Mononuclear cell (primary cell): Measurements from ENCODE around the gene ACVRL1. TPM values are rescaled to one million over a fixed set of nuclear protein-coding genes. Genes with fewer than 3 reads are reported as not detected.

ENCODE experiments used
- H3K27me3 ChIP-seq: 2 replicates; pipeline ENCODE4 v1.6.0; 2011; ENCODE audit warnings: low read length, control low read depth; ENCODE audit not compliant: insufficient read depth
- H3K4me1 ChIP-seq: 2 replicates; pipeline ENCODE4 v1.5.1; 2011; ENCODE audit warnings: mild to moderate bottlenecking, low read length, control low read depth; ENCODE audit not compliant: insufficient read depth
- H3K4me3 ChIP-seq: 2 replicates; pipeline ENCODE4 v1.5.1; 2011; ENCODE audit warnings: mild to moderate bottlenecking, low read length, moderate library complexity
- H3K9me3 ChIP-seq: 2 replicates; pipeline ENCODE4 v1.5.1; 2011; ENCODE audit warnings: low read depth, mild to moderate bottlenecking, control low read depth, low read length
- total RNA-seq: library from RNA; depleted of rRNA; stranded (reverse); fragments of >200 nt; gene quantifications from one replicate; pipeline ENCODE4 v1.2.3, GENCODE V29; 2012

ACVRL1 gene
- total RNA-seq, 1 donor = 0.31 TPM

DNA sequence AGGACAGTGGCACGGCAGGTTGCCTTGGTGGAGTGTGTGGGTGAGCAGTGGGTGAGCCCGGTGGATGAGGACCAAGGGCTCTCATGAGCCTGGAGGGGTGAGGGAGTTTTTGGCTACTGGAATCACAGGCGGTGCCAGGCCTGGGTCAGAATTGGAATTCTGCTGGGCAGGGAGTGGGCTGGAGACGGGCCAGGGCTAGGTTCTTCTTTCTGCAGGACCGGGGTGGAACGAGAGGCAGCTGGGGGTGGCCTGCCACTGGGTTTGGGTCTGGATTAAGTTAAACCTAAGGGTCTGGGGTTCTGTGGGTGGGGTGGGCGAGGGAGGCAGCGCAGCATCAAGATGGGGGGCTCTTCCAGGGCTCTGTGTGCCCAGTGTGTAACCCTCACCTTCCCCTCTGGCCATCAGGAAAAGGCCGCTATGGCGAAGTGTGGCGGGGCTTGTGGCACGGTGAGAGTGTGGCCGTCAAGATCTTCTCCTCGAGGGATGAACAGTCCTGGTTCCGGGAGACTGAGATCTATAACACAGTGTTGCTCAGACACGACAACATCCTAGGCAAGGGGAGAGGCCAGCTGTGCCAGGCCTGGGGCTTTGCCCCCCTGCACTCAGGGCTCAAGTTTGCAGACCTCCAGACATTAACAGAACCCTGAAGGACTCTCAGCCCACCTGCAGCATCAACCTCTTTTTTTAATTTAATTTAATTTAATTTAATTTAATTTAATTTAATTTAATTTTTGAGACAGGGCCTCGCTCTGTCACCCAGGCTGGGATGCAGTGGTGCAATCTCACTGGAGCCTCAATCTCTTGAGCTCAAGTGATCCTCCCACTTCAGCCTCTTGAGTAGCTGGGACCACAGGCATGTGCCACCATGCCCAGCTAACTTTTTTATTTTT, 7.0 kb downstream of the ACVRL1 start:
- no peaks in the 10 kb centered on the region for H3K9me3 ChIP-seq
- H3K4me1 ChIP-seq = peaks cover 26% of the 10 kb centered on the region
- no peak overlapping the region for H3K4me3 ChIP-seq
- H3K27me3 ChIP-seq = no peaks in the 10 kb centered on the region

DNA sequence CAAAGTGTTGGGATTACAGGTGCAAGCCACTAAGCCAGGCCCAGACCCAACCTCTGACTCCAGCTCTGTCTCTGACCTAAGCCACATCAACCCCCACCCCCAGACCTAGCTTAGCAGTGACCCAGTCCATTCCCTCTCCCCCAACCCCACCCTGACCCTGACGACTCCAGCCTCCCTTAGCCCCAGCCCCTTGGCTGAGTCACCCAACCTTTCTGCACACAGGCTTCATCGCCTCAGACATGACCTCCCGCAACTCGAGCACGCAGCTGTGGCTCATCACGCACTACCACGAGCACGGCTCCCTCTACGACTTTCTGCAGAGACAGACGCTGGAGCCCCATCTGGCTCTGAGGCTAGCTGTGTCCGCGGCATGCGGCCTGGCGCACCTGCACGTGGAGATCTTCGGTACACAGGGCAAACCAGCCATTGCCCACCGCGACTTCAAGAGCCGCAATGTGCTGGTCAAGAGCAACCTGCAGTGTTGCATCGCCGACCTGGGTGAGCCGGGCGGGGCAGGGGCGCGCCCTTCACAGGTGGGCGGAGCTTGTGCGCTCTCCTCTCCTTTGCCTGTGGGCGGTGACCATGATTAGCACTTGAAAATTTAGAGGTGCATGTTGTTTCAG, 7.8 kb downstream of the ACVRL1 start:
- Histone ChIP-seq H3K27me3 (no peaks in the 10 kb centered on the region), H3K4me3 (no peak overlapping the region), H3K4me1 (peaks cover 26% of the 10 kb centered on the region), H3K9me3 (no peaks in the 10 kb centered on the region)

DNA sequence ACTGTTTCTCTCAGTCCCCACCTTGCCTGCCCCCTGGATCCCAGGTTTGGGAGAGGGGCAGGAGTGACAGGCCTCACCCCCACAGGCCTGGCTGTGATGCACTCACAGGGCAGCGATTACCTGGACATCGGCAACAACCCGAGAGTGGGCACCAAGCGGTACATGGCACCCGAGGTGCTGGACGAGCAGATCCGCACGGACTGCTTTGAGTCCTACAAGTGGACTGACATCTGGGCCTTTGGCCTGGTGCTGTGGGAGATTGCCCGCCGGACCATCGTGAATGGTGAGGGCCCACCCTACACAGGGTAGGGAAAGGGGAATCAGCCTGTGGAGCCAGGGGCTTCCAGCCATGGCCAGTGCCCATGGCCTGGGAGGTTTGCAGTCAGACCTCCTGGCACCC, 8.6 kb downstream of the ACVRL1 start:
- Histone ChIP-seq H3K4me3 (no peak overlapping the region), H3K4me1 (peaks cover 21% of the 10 kb centered on the region), H3K9me3 (no peaks in the 10 kb centered on the region), H3K27me3 (no peaks in the 10 kb centered on the region)

DNA sequence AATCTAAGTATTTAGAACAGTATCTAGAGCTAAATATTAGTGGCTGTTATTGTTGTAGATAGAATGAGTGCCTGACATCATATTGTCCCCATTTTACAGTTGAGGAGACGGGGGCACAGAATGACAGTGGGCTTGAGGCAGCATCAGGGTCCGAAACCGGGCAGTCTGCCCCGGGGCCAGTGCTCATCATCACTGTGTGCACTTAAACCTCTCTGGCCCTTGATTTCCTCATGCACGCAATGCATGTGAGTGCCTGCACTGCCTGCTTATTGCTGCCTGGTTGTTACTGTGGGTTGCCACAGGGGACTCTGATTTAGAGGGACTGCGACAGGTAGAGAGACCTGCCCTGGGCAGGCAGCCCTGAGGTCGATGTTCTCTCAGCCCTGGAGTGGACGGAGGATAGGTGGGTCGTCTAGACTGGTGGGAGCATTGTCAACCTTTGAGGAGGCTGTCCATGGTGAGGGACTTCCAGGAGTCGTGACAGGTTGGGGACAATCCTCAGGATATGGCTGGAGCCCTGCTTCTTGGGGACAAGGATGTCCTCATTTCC, 9.8 kb downstream of the ACVRL1 start:
- Histone ChIP-seq H3K4me3 (no peak overlapping the region), H3K27me3 (no peaks in the 10 kb centered on the region), H3K9me3 (no peaks in the 10 kb centered on the region), H3K4me1 (peaks cover 11% of the 10 kb centered on the region)

DNA sequence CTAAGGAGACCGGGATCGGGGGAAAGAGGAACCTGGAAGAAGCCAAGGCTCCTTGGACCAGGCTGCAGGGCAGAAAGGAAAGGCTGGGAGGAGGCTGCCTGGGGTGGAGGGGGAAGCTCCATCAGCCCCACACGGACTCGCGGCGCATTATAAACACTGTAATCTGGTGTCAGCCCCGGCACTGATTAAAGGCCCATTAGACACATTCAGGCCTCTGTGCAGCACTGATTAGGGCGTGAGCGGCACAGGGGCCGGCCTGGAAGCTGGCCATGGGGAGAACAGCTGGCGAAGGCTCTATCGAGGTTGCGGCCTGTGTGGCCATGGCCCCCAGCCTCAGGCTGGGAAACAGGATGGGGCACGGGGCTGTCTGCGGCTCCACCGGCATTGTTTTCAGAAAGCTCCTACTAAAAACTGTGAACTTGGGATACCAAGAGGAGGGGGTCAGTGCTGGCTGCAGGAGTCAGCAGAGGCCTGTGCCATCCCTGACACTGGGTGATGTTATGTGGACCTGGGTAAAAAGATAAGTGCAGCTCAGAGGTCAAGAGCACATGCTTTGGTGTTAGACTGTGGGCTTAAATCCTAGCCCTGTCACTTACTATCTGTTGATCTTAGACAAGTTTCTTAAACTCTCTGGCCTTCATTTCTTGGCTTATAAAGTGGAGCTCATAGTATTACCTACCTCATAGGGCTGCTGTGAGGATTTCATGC, 10.6 kb downstream of the ACVRL1 start:
- no peaks in the 10 kb centered on the region for H3K9me3 ChIP-seq
- no peaks in the 10 kb centered on the region for H3K27me3 ChIP-seq
- H3K4me1 ChIP-seq = peaks cover 11% of the 10 kb centered on the region
- H3K4me3 ChIP-seq = no peak overlapping the region

DNA sequence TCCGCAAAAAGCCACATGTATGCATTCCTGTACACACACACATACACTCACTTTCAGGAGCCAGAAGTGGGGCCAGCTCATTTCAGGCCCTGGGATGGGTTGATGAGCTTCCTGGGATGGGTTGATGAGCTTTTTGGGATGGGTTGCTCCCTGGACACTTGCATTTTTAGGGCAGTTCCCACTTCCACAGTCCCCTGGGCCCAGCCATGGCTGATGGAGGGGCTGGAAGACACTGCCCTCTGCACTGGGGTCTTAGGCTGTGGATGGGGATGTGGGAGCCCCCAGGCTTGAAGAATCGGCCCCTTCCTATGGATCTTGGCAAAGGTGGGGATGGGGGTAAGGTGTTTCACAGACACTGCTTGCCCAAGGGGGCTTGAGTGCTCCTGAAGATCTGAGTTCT, 12.7 kb downstream of the ACVRL1 start:
- H3K9me3 ChIP-seq = no peaks in the 10 kb centered on the region
- H3K27me3 ChIP-seq = no peaks in the 10 kb centered on the region
- no peak overlapping the region for H3K4me3 ChIP-seq
- H3K4me1 ChIP-seq = peaks cover 19% of the 10 kb centered on the region

DNA sequence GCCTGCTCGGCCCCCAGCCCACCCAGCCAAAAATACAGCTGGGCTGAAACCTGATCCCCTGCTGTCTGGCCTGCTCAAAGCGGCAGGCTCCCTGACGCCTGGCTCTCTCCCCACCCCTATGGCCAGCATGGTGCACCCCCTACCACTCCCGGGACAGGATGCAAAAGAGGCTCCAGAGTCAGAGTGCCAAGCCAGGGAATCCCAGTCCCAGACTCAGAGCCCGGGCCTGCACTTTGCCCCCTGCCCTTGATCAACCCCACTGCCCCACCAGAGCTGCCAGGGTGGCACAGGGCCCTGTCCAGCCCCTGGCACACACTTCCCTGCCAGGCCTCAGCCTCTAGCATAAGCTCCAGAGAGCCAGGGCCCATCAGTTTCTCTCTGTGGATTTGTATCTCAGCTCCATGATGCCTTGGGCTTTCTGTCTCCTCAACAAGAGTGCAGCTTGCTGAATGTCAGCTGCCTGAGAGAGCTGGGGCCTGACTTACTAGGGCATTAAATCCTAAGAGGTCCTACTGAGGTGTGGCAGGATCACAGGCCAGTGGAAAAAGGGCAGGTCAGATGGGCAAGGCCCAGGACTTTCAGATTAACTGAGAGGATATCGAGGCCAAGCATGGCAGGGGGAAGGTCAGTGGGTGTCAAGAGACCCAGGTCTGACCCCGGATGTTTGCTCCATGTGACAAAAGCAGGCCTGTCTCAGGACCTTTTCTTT, 13.9 kb downstream of the ACVRL1 start:
- Histone ChIP-seq H3K4me1 (peaks cover 19% of the 10 kb centered on the region), H3K4me3 (no peak overlapping the region), H3K9me3 (no peaks in the 10 kb centered on the region), H3K27me3 (no peaks in the 10 kb centered on the region)

DNA sequence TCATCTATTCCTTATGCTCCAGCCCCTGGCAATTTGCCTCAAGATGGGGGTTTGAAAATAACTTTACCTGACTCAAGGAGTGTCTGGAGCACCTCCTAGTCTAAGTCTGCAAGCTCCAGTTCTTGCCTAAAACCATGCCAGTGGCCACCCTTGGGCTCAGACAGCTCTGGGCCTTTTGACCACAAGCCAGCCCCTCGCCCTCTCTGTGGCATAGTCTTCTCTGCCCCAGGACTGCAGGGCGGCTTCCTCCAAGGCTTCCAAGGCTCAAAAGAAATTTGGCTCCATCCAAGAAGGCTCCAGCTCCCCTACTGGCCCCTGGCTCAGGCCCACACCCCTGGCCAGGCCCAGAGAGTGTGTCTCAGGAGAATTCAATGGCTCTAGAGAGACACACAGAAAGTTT, 14.8 kb downstream of the ACVRL1 start:
- H3K9me3 ChIP-seq = no peaks in the 10 kb centered on the region
- no peaks in the 10 kb centered on the region for H3K27me3 ChIP-seq
- peaks cover 19% of the 10 kb centered on the region for H3K4me1 ChIP-seq
- H3K4me3 ChIP-seq = no peak overlapping the region

DNA sequence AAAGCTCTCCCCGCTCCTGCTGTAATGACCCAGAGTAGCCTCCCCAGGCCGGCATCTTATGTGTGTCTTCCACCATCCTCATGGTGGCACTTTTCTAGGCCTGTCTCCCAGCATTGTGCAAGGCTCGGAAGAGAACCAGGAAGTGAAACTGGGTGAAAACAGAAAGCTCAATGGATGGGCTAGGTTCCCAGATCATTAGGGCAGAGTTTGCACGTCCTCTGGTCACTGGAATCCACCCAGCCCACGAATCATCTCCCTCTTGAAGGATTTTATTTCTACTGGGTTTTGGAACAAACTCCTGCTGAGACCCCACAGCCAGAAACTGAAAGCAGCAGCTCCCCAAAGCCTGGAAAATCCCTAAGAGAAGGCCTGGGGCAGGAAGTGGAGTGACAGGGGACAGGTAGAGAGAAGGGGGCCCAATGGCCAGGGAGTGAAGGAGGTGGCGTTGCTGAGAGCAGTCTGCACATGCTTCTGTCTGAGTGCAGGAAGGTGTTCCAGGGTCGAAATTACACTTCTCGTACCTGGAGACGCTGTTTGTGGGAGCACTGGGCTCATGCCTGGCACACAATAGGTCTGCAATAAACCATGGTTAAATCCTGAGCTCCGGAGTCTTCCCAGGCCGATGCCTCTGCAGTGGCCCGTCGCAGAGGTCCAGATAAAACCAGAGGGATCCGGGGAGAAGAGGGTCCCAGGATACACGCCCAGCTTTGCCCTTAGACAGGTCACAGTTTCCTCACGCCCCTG, 15.6 kb downstream of the ACVRL1 start:
- H3K4me1 ChIP-seq = peaks cover 19% of the 10 kb centered on the region
- no peak overlapping the region for H3K4me3 ChIP-seq

DNA sequence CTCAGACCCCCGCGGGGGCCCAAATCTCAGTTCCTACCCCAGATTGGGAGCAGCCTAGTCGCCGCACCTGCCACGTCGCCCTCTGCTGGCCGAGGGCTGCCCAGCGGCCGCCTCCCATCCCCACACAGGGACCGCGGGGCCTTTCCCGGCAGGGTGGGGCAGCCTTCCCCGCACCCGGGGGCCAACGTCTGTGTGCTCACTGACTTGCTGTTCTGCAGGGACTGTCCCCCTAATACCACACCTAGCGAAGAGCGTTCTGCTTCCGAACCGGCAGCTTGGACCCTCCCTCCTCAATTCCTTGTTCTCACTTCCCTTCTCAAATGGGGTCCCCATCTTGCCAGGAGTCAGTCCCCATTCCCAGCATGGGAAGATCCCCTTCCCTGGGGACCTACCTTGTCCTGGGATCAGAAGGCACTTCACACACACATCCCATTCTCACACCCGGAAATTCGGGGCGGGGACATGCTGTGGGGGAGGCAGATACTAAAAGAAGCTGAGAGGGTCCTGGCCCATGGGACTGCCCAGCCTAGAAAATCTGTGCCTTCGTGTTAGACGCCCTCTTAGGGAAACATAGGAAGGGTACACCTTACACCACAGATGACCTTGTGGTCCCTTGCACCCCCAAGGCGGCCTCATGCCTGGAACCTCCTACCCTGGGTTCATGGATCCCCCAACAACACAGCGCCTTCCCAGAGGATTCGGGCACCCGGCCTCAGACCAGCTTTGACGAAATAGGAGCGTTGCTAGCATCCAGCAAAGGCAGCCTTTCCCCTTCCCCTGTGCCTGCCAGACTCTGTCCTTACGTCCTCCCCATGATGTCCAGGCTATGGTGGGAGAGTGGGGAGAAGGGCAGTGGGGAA, 16.4 kb downstream of the ACVRL1 start:
- H3K4me3 ChIP-seq = no peak overlapping the region
- H3K27me3 ChIP-seq = no peaks in the 10 kb centered on the region
- peaks cover 19% of the 10 kb centered on the region for H3K4me1 ChIP-seq
- H3K9me3 ChIP-seq = no peaks in the 10 kb centered on the region

More for the DNA sequence above, 15.6 kb downstream of the ACVRL1 start:
- no peaks in the 10 kb centered on the region for H3K9me3 ChIP-seq
- H3K27me3 ChIP-seq = no peaks in the 10 kb centered on the region

DNA sequence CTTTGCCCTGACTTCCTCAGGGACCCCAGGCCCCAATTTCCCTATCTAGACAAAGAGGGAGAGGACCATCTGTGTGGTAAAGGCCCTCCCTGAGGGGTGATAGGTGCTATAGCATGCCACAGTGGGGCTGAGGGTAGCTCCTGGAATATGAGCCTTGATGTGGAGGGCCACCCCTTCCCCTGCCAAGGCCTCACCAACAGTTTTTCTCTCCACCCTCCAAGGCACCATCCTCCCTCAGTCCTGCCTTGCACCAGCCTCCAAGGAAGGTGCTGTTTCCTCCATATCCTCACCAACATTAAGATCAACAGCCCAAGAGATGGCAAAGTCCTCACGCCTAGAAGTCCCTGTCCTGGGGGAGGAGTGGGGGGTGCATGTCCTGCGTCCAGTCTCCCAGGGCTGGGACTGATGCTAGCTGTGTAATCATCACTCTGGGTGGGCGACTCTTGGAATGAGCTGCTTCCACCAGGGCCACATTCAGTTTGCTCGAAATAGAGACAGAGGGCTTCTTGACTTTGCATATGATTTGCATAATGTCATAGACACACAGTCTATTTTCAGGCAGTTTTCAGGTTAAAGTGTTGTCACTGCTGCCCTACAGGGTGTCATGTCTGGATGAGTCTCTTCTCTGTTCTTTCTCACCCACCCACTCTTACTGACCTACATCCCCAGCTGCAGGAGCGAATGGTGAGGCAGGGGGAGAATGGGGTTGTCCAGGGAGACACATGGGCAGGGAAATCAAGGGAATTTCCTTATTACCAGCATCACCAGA, 17.4 kb downstream of the ACVRL1 start:
- H3K27me3 ChIP-seq = no peaks in the 10 kb centered on the region
- H3K4me3 ChIP-seq = no peak overlapping the region
- H3K4me1 ChIP-seq = peaks cover 19% of the 10 kb centered on the region
- no peaks in the 10 kb centered on the region for H3K9me3 ChIP-seq

DNA sequence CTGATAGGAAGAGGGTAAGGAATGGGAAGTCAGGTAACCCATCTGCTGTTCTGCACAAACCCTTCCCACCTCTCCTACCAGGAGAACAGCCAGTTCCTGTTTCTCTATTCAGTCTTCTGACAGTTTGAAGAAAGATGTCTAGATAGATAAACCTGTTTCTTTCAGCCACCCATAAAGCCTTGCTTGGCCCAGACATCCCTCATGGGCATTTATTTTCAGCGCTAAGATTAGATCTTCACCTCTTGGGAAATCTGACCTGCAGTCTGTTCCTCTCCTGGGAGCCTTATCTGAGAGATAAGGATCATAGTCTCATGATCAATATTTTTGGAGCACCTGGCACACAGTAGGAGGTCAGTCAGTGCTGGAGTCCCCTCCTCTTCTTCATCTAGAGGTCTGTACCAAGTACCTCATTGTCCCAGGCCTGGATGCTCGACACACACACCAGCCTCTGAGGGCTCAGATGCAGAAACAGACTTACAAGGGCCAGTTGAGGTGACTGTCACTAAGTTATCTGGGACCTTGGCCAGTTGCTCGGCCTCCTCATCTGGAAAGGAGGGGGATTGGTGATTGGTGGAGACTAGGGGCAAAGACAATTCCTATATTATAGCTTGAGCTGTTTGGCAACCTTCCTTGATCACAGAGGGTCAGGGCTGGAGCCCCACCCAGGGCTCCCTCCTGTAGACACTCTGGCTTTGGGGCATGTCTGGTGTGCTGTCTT, 18.2 kb downstream of the ACVRL1 start:
- Histone ChIP-seq H3K27me3 (no peaks in the 10 kb centered on the region), H3K9me3 (no peaks in the 10 kb centered on the region), H3K4me1 (peaks cover 19% of the 10 kb centered on the region), H3K4me3 (no peak overlapping the region)
